Measurements from ENCODE around the gene TGFBR3. TPM values are rescaled to one million over a fixed set of nuclear protein-coding genes. Genes with fewer than 3 reads are reported as not detected.

The TGFBR3 gene
- total RNA-seq, 1 experiment from 2014 or later, result 4.2 TPM

GRCh38 chr1:91747666-91748065 lies 138.3 kb downstream of the TGFBR3 start:
- CTCF ChIA-PET, result no interaction called here
- no peak for TF ChIP-seq ZSCAN18 (CRISPR knock-in tag; IDR thresholded peaks at IDR 0.05)
- TF ChIP-seq ZNF512 (CRISPR knock-in tag; IDR thresholded peaks at IDR 0.05; ENCODE audit: borderline replicate concordance), result no peak
- Mint-ChIP-seq H3K4me3 (no peak overlapping the region), H3K36me3 (peaks cover 16% of the 10 kb centered on the region), H3K27me3 (ENCODE audit: low read depth) (peaks cover 3% of the 10 kb centered on the region; the same call in 1 of the 2 replicates), H3K9me3 (peaks cover 19% of the 10 kb centered on the region), H3K4me1 (peaks cover 19% of the 10 kb centered on the region), H3K27ac (no peak overlapping the region)
- DNase-seq (ENCODE audit: low spot score), result no peak
- POLR2A ChIA-PET, result no interaction called here
- ATAC-seq, result no peak

- H3K27ac Mint-ChIP-seq, result no peak overlapping the region
- DNase-seq (ENCODE audit: low spot score) (no peak), ATAC-seq (no peak)
- ChIA-PET POLR2A (no interaction called here), CTCF (no interaction called here)
- peaks cover 17% of the 10 kb centered on the region for H3K4me1 Mint-ChIP-seq
- H3K36me3 Mint-ChIP-seq, result peaks cover 16% of the 10 kb centered on the region
- peaks cover 19% of the 10 kb centered on the region for H3K9me3 Mint-ChIP-seq
- TF ChIP-seq ZNF317 (CRISPR knock-in tag; IDR thresholded peaks at IDR 0.05; ENCODE audit: borderline replicate concordance, low read depth), result peak; percentile 95
- no peak for TF ChIP-seq PREB (CRISPR knock-in tag; IDR thresholded peaks at IDR 0.05; ENCODE audit: borderline replicate concordance)
- TF ChIP-seq NR2C2 (CRISPR knock-in tag; IDR thresholded peaks at IDR 0.05), result no peak
- no peak for TF ChIP-seq RORB (CRISPR knock-in tag; IDR thresholded peaks at IDR 0.05)
- no peak overlapping the region for H3K4me3 Mint-ChIP-seq
- H3K27me3 Mint-ChIP-seq (ENCODE audit: low read depth), result peaks cover 3% of the 10 kb centered on the region; the same call in 1 of the 2 replicates
Measured at GRCh38 chr1:91746728-91747338, 139.1 kb downstream of the TGFBR3 start.

- ChIA-PET CTCF (no interaction called here), POLR2A (no interaction called here)
- no peak for ATAC-seq
Measured at GRCh38 chr1:91745640-91746373, 140.1 kb downstream of the TGFBR3 start.

More at GRCh38 chr1:91745640-91746373, 140.1 kb downstream of the TGFBR3 start:
- peaks cover 16% of the 10 kb centered on the region for H3K36me3 Mint-ChIP-seq
- H3K4me3 Mint-ChIP-seq, result no peak overlapping the region
- H3K4me1 Mint-ChIP-seq, result peaks cover 9% of the 10 kb centered on the region
- peaks cover 3% of the 10 kb centered on the region; the same call in 1 of the 2 replicates for H3K27me3 Mint-ChIP-seq (ENCODE audit: low read depth)
- H3K9me3 Mint-ChIP-seq, result peaks cover 19% of the 10 kb centered on the region
- no peak for DNase-seq (ENCODE audit: low spot score)
- TF ChIP-seq TEAD4 (CRISPR knock-in tag; IDR thresholded peaks at IDR 0.05) (no peak), ARID4B (CRISPR knock-in tag; IDR thresholded peaks at IDR 0.05; ENCODE audit: borderline replicate concordance) (no peak), ZNF532 (CRISPR knock-in tag; IDR thresholded peaks at IDR 0.05; ENCODE audit: borderline replicate concordance) (no peak), ZNF138 (CRISPR knock-in tag; conservative IDR thresholded peaks at IDR 0.05) (no peak), ZNF232 (CRISPR knock-in tag; IDR thresholded peaks at IDR 0.05) (no peak)
- H3K27ac Mint-ChIP-seq, result no peak overlapping the region
